Adrenal gland (tissue), 12 donors: ENCODE data around the gene HOXC9. TPM values are rescaled to one million over a fixed set of nuclear protein-coding genes. Genes with fewer than 3 reads are reported as not detected.

Source experiments
- DNase-seq, 7 donors: peaks; one replicate each; pipeline ENCODE4 v3.0.0-alpha.2; 2019 to 2020
- H3K27ac ChIP-seq, 5 donors: fragments of 200-600 bp; sonication (generic) in 4 of 5; 1 replicate in 3 of 5; 2 replicates in 2 of 5; pipeline versions ENCODE4 v1.5.1 to v1.8.0; 2016 to 2020; ENCODE audit warnings: mild to moderate bottlenecking in 1 of 5
- H3K27me3 ChIP-seq: fragments of 200-600 bp; 2 replicates; pipeline ENCODE4 v1.8.0; 2021
- H3K36me3 ChIP-seq, 2 donors: fragments of 200-600 bp; replicated peaks in 1 of 2; 1 replicate in 1 of 2; 2 replicates in 1 of 2; pipeline versions ENCODE4 v1.5.1 to v1.8.0; 2018 to 2022
- H3K4me1 ChIP-seq, 2 donors: fragments of 200-600 bp; replicated peaks in 1 of 2; 1 replicate in 1 of 2; 2 replicates in 1 of 2; pipeline versions ENCODE4 v1.5.1 to v1.8.0; 2018 to 2021
- H3K4me3 ChIP-seq, 4 donors: fragments of 200-600 bp; sonication (generic) in 3 of 4; one replicate each; pipeline ENCODE4 v1.5.1; 2016 to 2018
- H3K9me3 ChIP-seq, 3 donors: fragments of 200-600 bp; sonication (generic) in 1 of 3; replicated peaks in 1 of 3; 1 replicate in 2 of 3; 2 replicates in 1 of 3; pipeline versions ENCODE4 v1.5.1 to v1.8.0; 2016 to 2021
- CTCF ChIP-seq, 6 experiments: fragments of 450-650 bp in 4 of 6; fragments of 200-600 bp in 2 of 6; sonication (generic) in 1 of 6; IDR thresholded peaks; 1 replicate in 5 of 6; 2 replicates in 1 of 6; pipeline versions ENCODE4 v1.5.1 to v1.8.0; 2016 to 2021; ENCODE audit warnings: antibody characterized with exemption in 6 of 6, mild to moderate bottlenecking in 2 of 6, moderate library complexity in 1 of 6
- POLR2A ChIP-seq, 2 donors: fragments of 450-650 bp; IDR thresholded peaks; one replicate each; pipeline ENCODE4 v1.6.1; 2017; ENCODE audit warnings: antibody characterized with exemption in 2 of 2, mild to moderate bottlenecking in 2 of 2, moderate library complexity in 1 of 2
- WGBS, 4 donors: extraction: QIAGEN DNeasy Blood & Tissue Kit in 2 of 4; methylation state at CpG; one replicate each; pipeline versions ENCODE4 v1.1.5 to v1.1.7; 2013 to 2017; 5-methylcytosine and 5-hydroxymethylcytosine counted together
- intact Hi-C, 2 donors: fragments of 100-400 bp; cut with DNase I; formaldehyde crosslinking; loops; one replicate each; pipeline versions ENCODE4 v1.14.1 to v1.15.0; 2022 to 2023
- polyA plus RNA-seq, 3 donors: library from polyadenylated mRNA; stranded (reverse); fragments of 200-250 nt in 2 of 3; fragments of 350-450 nt in 1 of 3; fragmentation: Illumina TruSeq in 1 of 3; extraction: RNeasy Lipid Tissue Mini Kit (QIAGEN cat#74804) in 1 of 3; gene quantifications; one replicate each; pipeline ENCODE4 v1.2.3, GENCODE V29; 2013 to 2014
- total RNA-seq, 9 donors: library from RNA; depleted of rRNA in 4 of 9; stranded (reverse); fragments of >200 nt in 4 of 9; fragments of 120-200 nt in 1 of 9; fragmentation: NEBNext Ultra II Directional in 1 of 9; extraction: Animal tissue kit (Norgen Biotek cat#: 25700) in 1 of 9; gene quantifications; one replicate each; pipeline versions ENCODE4 v1.1.0 to v1.2.4, GENCODE V29; 2013 to 2023
- donor health status: healthy with polysubstance abuse.
- donor health status: Bipolar disorder and iron deficiency.
- donor health status: DM: yes; HTN: yes; CAD: no.
- donor health status: DM: no; HTN: no; CAD: no.
- donor health status: DM: no; HTN: no; CAD: no.
- donor health status: DM: yes; HTN: yes; CAD: no.

Gene HOXC9
- total and polyA plus RNA-seq, 12 donors = 1.2 to 12.1 (median 3.0) TPM; not detected in 1

GRCh38 chr12:53988541-53989226, 11.3 kb upstream of the HOXC9 start:
- TF ChIP-seq CTCF (IDR thresholded peaks at IDR 0.05) (no peak), POLR2A (IDR thresholded peaks at IDR 0.05) (no peak)
- Histone ChIP-seq H3K4me3 (no peak overlapping the region), H3K9me3 (no peaks in the 10 kb centered on the region), H3K27ac (no peak overlapping the region), H3K36me3 (no peaks in the 10 kb centered on the region), H3K27me3 (peaks cover 87% of the 10 kb centered on the region), H3K4me1 (peaks cover 4 to 13% of the 10 kb centered on the region in 2 donors)
- intact Hi-C loops = no loop called here
- no peak for DNase-seq
- WGBS, 4 donors = 25 to 34% (median 26%) methylated on average over 5 of the region's 5 CpGs

- Histone ChIP-seq H3K36me3 (no peaks in the 10 kb centered on the region), H3K4me1 (peaks cover 4 to 16% of the 10 kb centered on the region in 2 donors), H3K27ac (no peak overlapping the region), H3K4me3 (no peak overlapping the region), H3K27me3 (peaks cover 89% of the 10 kb centered on the region), H3K9me3 (no peaks in the 10 kb centered on the region)
- DNase-seq = peak in 2 of 7 donors; percentile 37 to 41
- 11 to 13% (median 12%) methylated on average over 28 of the region's 28 CpGs for WGBS, 4 donors
- TF ChIP-seq CTCF (IDR thresholded peaks at IDR 0.05) (peak in 3 of 6 experiments; percentile 22 to 31 (median 23)), POLR2A (IDR thresholded peaks at IDR 0.05) (no peak)
- intact Hi-C loops = no loop called here
Measured at GRCh38 chr12:53989227-53990113, 10.5 kb upstream of the HOXC9 start.

- H3K27ac ChIP-seq = no peak overlapping the region
- 10 to 22% (median 12%) methylated on average over 21 to 27 of the region's 27 CpGs for WGBS, 4 donors
- H3K9me3 ChIP-seq = no peaks in the 10 kb centered on the region
- no peak for TF ChIP-seq POLR2A (IDR thresholded peaks at IDR 0.05)
- no peak for TF ChIP-seq CTCF (IDR thresholded peaks at IDR 0.05)
- peaks cover 93% of the 10 kb centered on the region for H3K27me3 ChIP-seq
- no peak overlapping the region for H3K4me3 ChIP-seq
- DNase-seq = no peak
- intact Hi-C loops = no loop called here
- H3K36me3 ChIP-seq = no peaks in the 10 kb centered on the region
- peaks cover 0 to 15% of the 10 kb centered on the region in 2 donors for H3K4me1 ChIP-seq
Measured at GRCh38 chr12:53990311-53991076, 9.5 kb upstream of the HOXC9 start.

GRCh38 chr12:53991077-53991460, 8.9 kb upstream of the HOXC9 start:
- no peaks in the 10 kb centered on the region for H3K36me3 ChIP-seq
- DNase-seq = no peak
- peaks cover 0 to 9% of the 10 kb centered on the region in 2 donors for H3K4me1 ChIP-seq
- no peak overlapping the region for H3K4me3 ChIP-seq
- H3K9me3 ChIP-seq = no peaks in the 10 kb centered on the region
- peaks cover 91% of the 10 kb centered on the region for H3K27me3 ChIP-seq
- TF ChIP-seq CTCF (IDR thresholded peaks at IDR 0.05) = no peak
- TF ChIP-seq POLR2A (IDR thresholded peaks at IDR 0.05) = no peak
- WGBS, 4 donors = 6 to 24% (median 9%) methylated on average over 5 to 8 of the region's 8 CpGs
- H3K27ac ChIP-seq = no peak overlapping the region
- intact Hi-C loops = no loop called here
